ENCODE measurements around the gene CDT1. TPM values are rescaled to one million over a fixed set of nuclear protein-coding genes. Genes with fewer than 3 reads are reported as not detected.

Gene CDT1
- total and polyA plus RNA-seq, 10 of the 15 experiments (the other 5 are each of a cell fraction or from before 2014, with no cell fraction given): 0.50 to 87.6 (median 8.8) TPM

DNA sequence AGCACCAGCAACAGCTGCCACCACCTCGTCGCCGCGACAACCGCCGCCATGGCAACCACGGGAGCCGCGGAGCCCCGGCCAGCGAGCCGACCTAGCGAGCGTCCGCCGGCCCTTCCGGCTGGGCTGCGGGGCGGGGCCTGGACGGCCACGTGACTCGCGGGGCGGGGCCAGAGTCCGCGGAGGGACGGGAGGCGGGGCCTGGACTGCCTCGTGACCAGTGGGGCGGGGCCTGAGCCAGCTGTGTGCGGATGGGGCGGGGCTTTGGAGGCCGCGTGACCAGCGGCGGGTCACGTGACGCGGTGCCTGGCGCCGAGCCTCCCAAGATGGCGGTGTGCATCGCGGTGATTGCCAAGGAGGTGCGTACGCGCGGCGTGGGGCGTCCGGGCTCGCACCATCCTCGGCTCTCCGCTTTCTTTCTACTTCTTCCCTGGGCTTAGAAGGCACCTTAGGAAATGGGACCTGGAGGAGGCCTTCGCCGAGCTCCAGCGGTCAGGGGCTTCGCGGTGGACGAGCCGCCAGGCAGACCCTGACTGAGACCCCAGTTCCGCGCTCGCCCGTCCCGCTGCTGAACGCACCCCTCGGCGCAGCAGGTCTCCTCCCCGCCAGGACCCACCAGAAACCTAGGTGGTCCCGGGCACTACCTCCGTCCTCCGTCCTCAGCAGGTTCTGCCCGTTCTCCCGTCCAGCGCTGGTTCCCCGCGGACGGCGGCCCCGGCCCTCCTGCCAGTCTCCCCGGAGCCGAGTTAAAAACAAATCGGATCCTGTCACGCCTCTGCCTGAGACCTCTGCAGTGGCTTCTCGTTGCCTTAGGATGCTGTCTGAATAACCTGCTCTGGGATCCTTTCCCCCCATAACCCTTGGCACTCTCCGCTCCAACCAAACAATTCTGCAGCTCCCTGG is 53.5 kb downstream of the CDT1 start, which contains the start of the genes GALNS and TRAPPC2L (continued):
- TF ChIP-seq, protein P1, sequence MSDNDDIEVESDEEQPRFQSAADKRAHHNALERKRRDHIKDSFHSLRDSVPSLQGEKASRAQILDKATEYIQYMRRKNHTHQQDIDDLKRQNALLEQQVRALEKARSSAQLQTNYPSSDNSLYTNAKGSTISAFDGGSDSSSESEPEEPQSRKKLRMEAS (IDR thresholded peaks at IDR 0.05; ENCODE audit: low read depth, low read length): peak; percentile 98
- TF ChIP-seq BRCA1 (IDR thresholded peaks at IDR 0.05; ENCODE audit: low read depth, low read length) (no peak), POU2F2 (IDR thresholded peaks at IDR 0.05; ENCODE audit: borderline replicate concordance, low read depth, low read length) (peak; percentile 39; the same call in 1 of the 3 replicates), SRF (IDR thresholded peaks at IDR 0.05; ENCODE audit: low read depth in 2 of 2, low read length in 2 of 2) (no peak), ATF7 (IDR thresholded peaks at IDR 0.05; ENCODE audit: low read depth) (no peak), LARP7 (IDR thresholded peaks at IDR 0.05) (peak; percentile 27; the same call in 1 of the 2 replicates), CHD1 (IDR thresholded peaks at IDR 0.05; ENCODE audit: low read depth, low read length) (no peak), ZNF207 (IDR thresholded peaks at IDR 0.05; ENCODE audit: borderline replicate concordance) (no peak), RUNX3 (IDR thresholded peaks at IDR 0.05; ENCODE audit: low read length) (0 out of 2 replicates have a peak, but pooled peaks have one; percentile 10), PAX8 (IDR thresholded peaks at IDR 0.05) (no peak), MYC (IDR thresholded peaks at IDR 0.05; ENCODE audit: insufficient read depth, insufficient read length, insufficient replicate concordance, low read length, severe bottlenecking) (peak; percentile 74), BACH1 (IDR thresholded peaks at IDR 0.05; ENCODE audit: borderline replicate concordance) (peak; percentile 42; the same call in 1 of the 2 replicates)
- TF ChIP-seq, protein P2, sequence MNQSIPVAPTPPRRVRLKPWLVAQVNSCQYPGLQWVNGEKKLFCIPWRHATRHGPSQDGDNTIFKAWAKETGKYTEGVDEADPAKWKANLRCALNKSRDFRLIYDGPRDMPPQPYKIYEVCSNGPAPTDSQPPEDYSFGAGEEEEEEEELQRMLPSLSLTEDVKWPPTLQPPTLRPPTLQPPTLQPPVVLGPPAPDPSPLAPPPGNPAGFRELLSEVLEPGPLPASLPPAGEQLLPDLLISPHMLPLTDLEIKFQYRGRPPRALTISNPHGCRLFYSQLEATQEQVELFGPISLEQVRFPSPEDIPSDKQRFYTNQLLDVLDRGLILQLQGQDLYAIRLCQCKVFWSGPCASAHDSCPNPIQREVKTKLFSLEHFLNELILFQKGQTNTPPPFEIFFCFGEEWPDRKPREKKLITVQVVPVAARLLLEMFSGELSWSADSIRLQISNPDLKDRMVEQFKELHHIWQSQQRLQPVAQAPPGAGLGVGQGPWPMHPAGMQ (IDR thresholded peaks at IDR 0.05; ENCODE audit: borderline replicate concordance): no peak
- TF ChIP-seq, protein P3, sequence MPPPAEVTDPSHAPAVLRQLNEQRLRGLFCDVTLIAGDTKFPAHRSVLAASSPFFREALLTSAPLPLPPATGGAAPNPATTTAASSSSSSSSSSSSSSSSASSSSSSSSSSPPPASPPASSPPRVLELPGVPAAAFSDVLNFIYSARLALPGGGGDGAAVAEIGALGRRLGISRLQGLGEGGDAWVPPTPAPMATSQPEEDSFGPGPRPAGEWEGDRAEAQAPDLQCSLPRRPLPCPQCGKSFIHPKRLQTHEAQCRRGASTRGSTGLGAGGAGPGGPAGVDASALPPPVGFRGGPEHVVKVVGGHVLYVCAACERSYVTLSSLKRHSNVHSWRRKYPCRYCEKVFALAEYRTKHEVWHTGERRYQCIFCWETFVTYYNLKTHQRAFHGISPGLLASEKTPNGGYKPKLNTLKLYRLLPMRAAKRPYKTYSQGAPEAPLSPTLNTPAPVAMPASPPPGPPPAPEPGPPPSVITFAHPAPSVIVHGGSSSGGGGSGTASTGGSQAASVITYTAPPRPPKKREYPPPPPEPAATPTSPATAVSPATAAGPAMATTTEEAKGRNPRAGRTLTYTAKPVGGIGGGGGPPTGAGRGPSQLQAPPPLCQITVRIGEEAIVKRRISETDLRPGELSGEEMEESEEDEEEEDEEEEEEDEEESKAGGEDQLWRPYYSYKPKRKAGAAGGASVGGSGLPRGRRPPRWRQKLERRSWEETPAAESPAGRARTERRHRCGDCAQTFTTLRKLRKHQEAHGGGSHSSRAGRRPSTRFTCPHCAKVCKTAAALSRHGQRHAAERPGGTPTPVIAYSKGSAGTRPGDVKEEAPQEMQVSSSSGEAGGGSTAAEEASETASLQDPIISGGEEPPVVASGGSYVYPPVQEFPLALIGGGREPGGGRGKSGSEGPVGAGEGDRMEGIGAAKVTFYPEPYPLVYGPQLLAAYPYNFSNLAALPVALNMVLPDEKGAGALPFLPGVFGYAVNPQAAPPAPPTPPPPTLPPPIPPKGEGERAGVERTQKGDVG (CRISPR knock-in tag; IDR thresholded peaks at IDR 0.05): peak; percentile 96
- TF ChIP-seq, protein P4, sequence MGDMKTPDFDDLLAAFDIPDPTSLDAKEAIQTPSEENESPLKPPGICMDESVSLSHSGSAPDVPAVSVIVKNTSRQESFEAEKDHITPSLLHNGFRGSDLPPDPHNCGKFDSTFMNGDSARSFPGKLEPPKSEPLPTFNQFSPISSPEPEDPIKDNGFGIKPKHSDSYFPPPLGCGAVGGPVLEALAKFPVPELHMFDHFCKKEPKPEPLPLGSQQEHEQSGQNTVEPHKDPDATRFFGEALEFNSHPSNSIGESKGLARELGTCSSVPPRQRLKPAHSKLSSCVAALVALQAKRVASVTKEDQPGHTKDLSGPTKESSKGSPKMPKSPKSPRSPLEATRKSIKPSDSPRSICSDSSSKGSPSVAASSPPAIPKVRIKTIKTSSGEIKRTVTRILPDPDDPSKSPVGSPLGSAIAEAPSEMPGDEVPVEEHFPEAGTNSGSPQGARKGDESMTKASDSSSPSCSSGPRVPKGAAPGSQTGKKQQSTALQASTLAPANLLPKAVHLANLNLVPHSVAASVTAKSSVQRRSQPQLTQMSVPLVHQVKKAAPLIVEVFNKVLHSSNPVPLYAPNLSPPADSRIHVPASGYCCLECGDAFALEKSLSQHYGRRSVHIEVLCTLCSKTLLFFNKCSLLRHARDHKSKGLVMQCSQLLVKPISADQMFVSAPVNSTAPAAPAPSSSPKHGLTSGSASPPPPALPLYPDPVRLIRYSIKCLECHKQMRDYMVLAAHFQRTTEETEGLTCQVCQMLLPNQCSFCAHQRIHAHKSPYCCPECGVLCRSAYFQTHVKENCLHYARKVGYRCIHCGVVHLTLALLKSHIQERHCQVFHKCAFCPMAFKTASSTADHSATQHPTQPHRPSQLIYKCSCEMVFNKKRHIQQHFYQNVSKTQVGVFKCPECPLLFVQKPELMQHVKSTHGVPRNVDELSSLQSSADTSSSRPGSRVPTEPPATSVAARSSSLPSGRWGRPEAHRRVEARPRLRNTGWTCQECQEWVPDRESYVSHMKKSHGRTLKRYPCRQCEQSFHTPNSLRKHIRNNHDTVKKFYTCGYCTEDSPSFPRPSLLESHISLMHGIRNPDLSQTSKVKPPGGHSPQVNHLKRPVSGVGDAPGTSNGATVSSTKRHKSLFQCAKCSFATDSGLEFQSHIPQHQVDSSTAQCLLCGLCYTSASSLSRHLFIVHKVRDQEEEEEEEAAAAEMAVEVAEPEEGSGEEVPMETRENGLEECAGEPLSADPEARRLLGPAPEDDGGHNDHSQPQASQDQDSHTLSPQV (IDR thresholded peaks at IDR 0.05): no peak
- TF ChIP-seq, protein P5, sequence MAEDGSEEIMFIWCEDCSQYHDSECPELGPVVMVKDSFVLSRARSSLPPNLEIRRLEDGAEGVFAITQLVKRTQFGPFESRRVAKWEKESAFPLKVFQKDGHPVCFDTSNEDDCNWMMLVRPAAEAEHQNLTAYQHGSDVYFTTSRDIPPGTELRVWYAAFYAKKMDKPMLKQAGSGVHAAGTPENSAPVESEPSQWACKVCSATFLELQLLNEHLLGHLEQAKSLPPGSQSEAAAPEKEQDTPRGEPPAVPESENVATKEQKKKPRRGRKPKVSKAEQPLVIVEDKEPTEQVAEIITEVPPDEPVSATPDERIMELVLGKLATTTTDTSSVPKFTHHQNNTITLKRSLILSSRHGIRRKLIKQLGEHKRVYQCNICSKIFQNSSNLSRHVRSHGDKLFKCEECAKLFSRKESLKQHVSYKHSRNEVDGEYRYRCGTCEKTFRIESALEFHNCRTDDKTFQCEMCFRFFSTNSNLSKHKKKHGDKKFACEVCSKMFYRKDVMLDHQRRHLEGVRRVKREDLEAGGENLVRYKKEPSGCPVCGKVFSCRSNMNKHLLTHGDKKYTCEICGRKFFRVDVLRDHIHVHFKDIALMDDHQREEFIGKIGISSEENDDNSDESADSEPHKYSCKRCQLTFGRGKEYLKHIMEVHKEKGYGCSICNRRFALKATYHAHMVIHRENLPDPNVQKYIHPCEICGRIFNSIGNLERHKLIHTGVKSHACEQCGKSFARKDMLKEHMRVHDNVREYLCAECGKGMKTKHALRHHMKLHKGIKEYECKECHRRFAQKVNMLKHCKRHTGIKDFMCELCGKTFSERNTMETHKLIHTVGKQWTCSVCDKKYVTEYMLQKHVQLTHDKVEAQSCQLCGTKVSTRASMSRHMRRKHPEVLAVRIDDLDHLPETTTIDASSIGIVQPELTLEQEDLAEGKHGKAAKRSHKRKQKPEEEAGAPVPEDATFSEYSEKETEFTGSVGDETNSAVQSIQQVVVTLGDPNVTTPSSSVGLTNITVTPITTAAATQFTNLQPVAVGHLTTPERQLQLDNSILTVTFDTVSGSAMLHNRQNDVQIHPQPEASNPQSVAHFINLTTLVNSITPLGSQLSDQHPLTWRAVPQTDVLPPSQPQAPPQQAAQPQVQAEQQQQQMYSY (CRISPR knock-in tag; IDR thresholded peaks at IDR 0.05): peak; percentile 88; the same call in 1 of the 2 replicates
